ENCODE data around the gene TGFBR3. TPM values are rescaled to one million over a fixed set of nuclear protein-coding genes. Genes with fewer than 3 reads are reported as not detected.

The TGFBR3 gene
- total RNA-seq, 2 experiments from 2014 or later: 4.5 to 4.9 TPM

- intact Hi-C loops (cut with micrococcal nuclease): no loop called here
- H3K36me3 Mint-ChIP-seq: peaks cover 15% of the 10 kb centered on the region
- no peaks in the 10 kb centered on the region for H3K27me3 Mint-ChIP-seq
- no peak overlapping the region for H3K4me3 Mint-ChIP-seq
- no peak overlapping the region for H3K27ac Mint-ChIP-seq
- peaks cover 8% of the 10 kb centered on the region for H3K4me1 Mint-ChIP-seq (ENCODE audit: low read depth)
- no peak for DNase-seq
- ChIA-PET POLR2A (no interaction called here), CTCF (no interaction called here)
- no peaks in the 10 kb centered on the region for H3K9me3 Mint-ChIP-seq
Observed at GRCh38 chr1:91778964-91779363, 107.0 kb downstream of the TGFBR3 start.

- DNase-seq: no peak
- H3K36me3 Mint-ChIP-seq: peaks cover 12% of the 10 kb centered on the region
- H3K4me3 Mint-ChIP-seq: no peak overlapping the region
- CTCF ChIA-PET: no interaction called here
- peaks cover 8% of the 10 kb centered on the region for H3K4me1 Mint-ChIP-seq (ENCODE audit: low read depth)
- H3K27ac Mint-ChIP-seq: no peak overlapping the region
- no peaks in the 10 kb centered on the region for H3K9me3 Mint-ChIP-seq
- POLR2A ChIA-PET: interaction anchor here (0.8 kb wide), 1 partner anchor 19 kb away, joined by 3 read pairs; no protein-coding TSS in a partner anchor
- intact Hi-C loops (cut with micrococcal nuclease): no loop called here
- no peaks in the 10 kb centered on the region for H3K27me3 Mint-ChIP-seq
Observed at GRCh38 chr1:91777630-91778300, 108.2 kb downstream of the TGFBR3 start.

- Mint-ChIP-seq H3K4me3 (no peak overlapping the region), H3K27me3 (no peaks in the 10 kb centered on the region), H3K36me3 (peaks cover 9% of the 10 kb centered on the region), H3K9me3 (no peaks in the 10 kb centered on the region), H3K4me1 (ENCODE audit: low read depth) (peaks cover 8% of the 10 kb centered on the region), H3K27ac (no peak overlapping the region)
- ChIA-PET POLR2A (no interaction called here), CTCF (interaction anchor here (0.7 kb wide), 1 partner anchor 21 kb away, joined by 5 read pairs; no protein-coding TSS in a partner anchor)
- intact Hi-C loops (cut with micrococcal nuclease): no loop called here
- no peak for DNase-seq
Observed at GRCh38 chr1:91777196-91777595, 108.8 kb downstream of the TGFBR3 start.

- H3K27me3 Mint-ChIP-seq: no peaks in the 10 kb centered on the region
- H3K27ac Mint-ChIP-seq: no peak overlapping the region
- intact Hi-C loops (cut with micrococcal nuclease): no loop called here
- DNase-seq: no peak
- peaks cover 4% of the 10 kb centered on the region for H3K4me1 Mint-ChIP-seq (ENCODE audit: low read depth)
- H3K36me3 Mint-ChIP-seq: peaks cover 2% of the 10 kb centered on the region
- POLR2A ChIA-PET: no interaction called here
- H3K9me3 Mint-ChIP-seq: no peaks in the 10 kb centered on the region
- CTCF ChIA-PET: no interaction called here
- no peak overlapping the region for H3K4me3 Mint-ChIP-seq
Observed at GRCh38 chr1:91776068-91776794, 109.7 kb downstream of the TGFBR3 start.

- CTCF ChIA-PET: no interaction called here
- no peaks in the 10 kb centered on the region for H3K27me3 Mint-ChIP-seq
- H3K36me3 Mint-ChIP-seq: peaks cover 2% of the 10 kb centered on the region
Observed at GRCh38 chr1:91775227-91775626, 110.7 kb downstream of the TGFBR3 start.

GRCh38 chr1:91774520-91775203 lies 111.3 kb downstream of the TGFBR3 start:
- no peak overlapping the region for H3K4me3 Mint-ChIP-seq
- H3K36me3 Mint-ChIP-seq: peaks cover 2% of the 10 kb centered on the region
- intact Hi-C loops (cut with micrococcal nuclease): no loop called here
- no peaks in the 10 kb centered on the region for H3K9me3 Mint-ChIP-seq
- H3K27ac Mint-ChIP-seq: no peak overlapping the region
- H3K27me3 Mint-ChIP-seq: no peaks in the 10 kb centered on the region
- DNase-seq: no peak
- CTCF ChIA-PET: no interaction called here
- no peaks in the 10 kb centered on the region for H3K4me1 Mint-ChIP-seq (ENCODE audit: low read depth)
- POLR2A ChIA-PET: no interaction called here

More at GRCh38 chr1:91775227-91775626, 110.7 kb downstream of the TGFBR3 start:
- no peaks in the 10 kb centered on the region for H3K4me1 Mint-ChIP-seq (ENCODE audit: low read depth)
- H3K9me3 Mint-ChIP-seq: no peaks in the 10 kb centered on the region
- intact Hi-C loops (cut with micrococcal nuclease): no loop called here
- no peak overlapping the region for H3K4me3 Mint-ChIP-seq
- POLR2A ChIA-PET: no interaction called here
- no peak for DNase-seq
- no peak overlapping the region for H3K27ac Mint-ChIP-seq

GRCh38 chr1:91771717-91772116 lies 114.2 kb downstream of the TGFBR3 start:
- ChIA-PET POLR2A (interaction anchor here (0.8 kb wide), 1 partner anchor 11 kb away, joined by 3 read pairs; no protein-coding TSS in a partner anchor), CTCF (no interaction called here)
- no peak for DNase-seq
- no peaks in the 10 kb centered on the region for H3K27me3 Mint-ChIP-seq
- peaks cover 6% of the 10 kb centered on the region for H3K36me3 Mint-ChIP-seq
- no peak overlapping the region for H3K27ac Mint-ChIP-seq
- no peak overlapping the region for H3K4me3 Mint-ChIP-seq
- no peaks in the 10 kb centered on the region for H3K9me3 Mint-ChIP-seq
- H3K4me1 Mint-ChIP-seq (ENCODE audit: low read depth): no peaks in the 10 kb centered on the region
- intact Hi-C loops (cut with micrococcal nuclease): no loop called here

- DNase-seq: no peak
- intact Hi-C loops (cut with micrococcal nuclease): no loop called here
- H3K27me3 Mint-ChIP-seq: no peaks in the 10 kb centered on the region
- POLR2A ChIA-PET: no interaction called here
- peaks cover 6% of the 10 kb centered on the region for H3K36me3 Mint-ChIP-seq
- H3K4me1 Mint-ChIP-seq (ENCODE audit: low read depth): no peaks in the 10 kb centered on the region
- H3K4me3 Mint-ChIP-seq: no peak overlapping the region
- CTCF ChIA-PET: no interaction called here
- no peaks in the 10 kb centered on the region for H3K9me3 Mint-ChIP-seq
- H3K27ac Mint-ChIP-seq: no peak overlapping the region
Observed at GRCh38 chr1:91770667-91771268, 115.2 kb downstream of the TGFBR3 start.

- H3K36me3 Mint-ChIP-seq: peaks cover 4% of the 10 kb centered on the region
- ChIA-PET POLR2A (interaction anchor here (0.6 kb wide), 1 partner anchor 105 kb away, joined by 4 read pairs; no protein-coding TSS in a partner anchor), CTCF (no interaction called here)
- no peak overlapping the region for H3K4me3 Mint-ChIP-seq
- H3K9me3 Mint-ChIP-seq: no peaks in the 10 kb centered on the region
- no peak for DNase-seq
- no peaks in the 10 kb centered on the region for H3K4me1 Mint-ChIP-seq (ENCODE audit: low read depth)
- intact Hi-C loops (cut with micrococcal nuclease): no loop called here
- H3K27ac Mint-ChIP-seq: no peak overlapping the region
- no peaks in the 10 kb centered on the region for H3K27me3 Mint-ChIP-seq
Observed at GRCh38 chr1:91769742-91770141, 116.2 kb downstream of the TGFBR3 start.

- DNase-seq: no peak
- no peak overlapping the region for H3K4me3 Mint-ChIP-seq
- ChIA-PET CTCF (no interaction called here), POLR2A (interaction anchor here (0.6 kb wide), 1 partner anchor 105 kb away, joined by 4 read pairs; no protein-coding TSS in a partner anchor)
- H3K27me3 Mint-ChIP-seq: no peaks in the 10 kb centered on the region
- intact Hi-C loops (cut with micrococcal nuclease): no loop called here
- H3K27ac Mint-ChIP-seq: no peak overlapping the region
- H3K4me1 Mint-ChIP-seq (ENCODE audit: low read depth): peaks cover under 1% of the 10 kb centered on the region
- H3K36me3 Mint-ChIP-seq: peaks cover 4% of the 10 kb centered on the region
- no peaks in the 10 kb centered on the region for H3K9me3 Mint-ChIP-seq
Observed at GRCh38 chr1:91768786-91769725, 116.9 kb downstream of the TGFBR3 start.

- H3K4me1 Mint-ChIP-seq (ENCODE audit: low read depth): peaks cover 7% of the 10 kb centered on the region
- no peaks in the 10 kb centered on the region for H3K9me3 Mint-ChIP-seq
- intact Hi-C loops (cut with micrococcal nuclease): no loop called here
- H3K27me3 Mint-ChIP-seq: no peaks in the 10 kb centered on the region
- ChIA-PET CTCF (no interaction called here), POLR2A (no interaction called here)
- no peak overlapping the region for H3K4me3 Mint-ChIP-seq
- no peak for DNase-seq
- H3K36me3 Mint-ChIP-seq: peaks cover 4% of the 10 kb centered on the region
- H3K27ac Mint-ChIP-seq: no peak overlapping the region
Observed at GRCh38 chr1:91768120-91768519, 117.8 kb downstream of the TGFBR3 start.

Measured in activated CD4-positive, alpha-beta memory T cell treated with anti-CD3 and anti-CD28 coated beads for 36 hours (primary cell).